GM19455 (cell line): ENCODE data around the gene DOCK4.

Experiments
- ATAC-seq: cut with Tn5 transposase; IDR thresholded peaks from one replicate; pipeline ENCODE4 v1.9.1; 2021; ENCODE audit not compliant: unreplicated experiment

Gene DOCK4

DNA sequence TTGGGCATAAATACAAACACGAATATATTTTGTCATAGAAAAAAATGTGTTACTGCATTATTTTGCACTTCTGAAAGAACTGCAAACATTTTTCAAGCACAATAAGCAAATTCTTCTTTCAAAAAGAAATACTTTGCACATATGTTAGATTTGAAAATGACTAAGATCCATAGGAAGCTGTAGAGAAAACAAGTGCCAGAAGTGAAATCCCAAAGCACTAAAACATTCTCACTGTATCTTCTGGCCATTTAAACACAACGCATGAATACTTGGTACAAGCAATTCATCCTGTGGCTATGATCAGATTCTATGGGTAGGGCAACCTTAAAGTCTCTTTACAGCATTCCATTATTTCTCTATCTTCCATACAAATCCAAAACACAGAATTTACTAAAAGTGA, 418.5 kb downstream of the DOCK4 start:
- no peak for ATAC-seq

GRCh38 chr7:111787099-111787498, 419.1 kb downstream of the DOCK4 start:
- ATAC-seq: no peak

DNA sequence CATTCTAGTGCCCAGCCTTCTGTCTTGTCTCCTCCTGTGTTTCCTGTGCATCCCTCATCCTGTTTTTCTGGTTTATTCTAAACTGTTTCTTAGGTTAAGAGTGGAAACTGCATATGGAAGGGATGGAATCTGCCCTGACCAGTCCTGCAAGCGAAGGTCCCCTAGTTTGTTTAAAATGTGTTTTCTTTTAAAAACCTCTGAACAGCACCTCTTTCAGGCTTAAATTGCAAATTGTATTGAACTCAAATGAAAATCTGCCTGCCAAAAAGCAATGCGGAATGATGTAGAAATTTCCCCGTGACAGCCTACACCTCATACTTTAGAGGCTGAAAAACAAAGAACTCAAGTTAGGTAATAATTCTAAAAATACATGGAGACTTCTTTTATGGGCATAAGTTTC, 421.1 kb downstream of the DOCK4 start:
- no peak for ATAC-seq

- no peak for ATAC-seq
Measured at GRCh38 chr7:111784296-111784695, 421.9 kb downstream of the DOCK4 start.

- ATAC-seq: no peak
Measured at GRCh38 chr7:111783854-111784253, 422.3 kb downstream of the DOCK4 start.

DNA sequence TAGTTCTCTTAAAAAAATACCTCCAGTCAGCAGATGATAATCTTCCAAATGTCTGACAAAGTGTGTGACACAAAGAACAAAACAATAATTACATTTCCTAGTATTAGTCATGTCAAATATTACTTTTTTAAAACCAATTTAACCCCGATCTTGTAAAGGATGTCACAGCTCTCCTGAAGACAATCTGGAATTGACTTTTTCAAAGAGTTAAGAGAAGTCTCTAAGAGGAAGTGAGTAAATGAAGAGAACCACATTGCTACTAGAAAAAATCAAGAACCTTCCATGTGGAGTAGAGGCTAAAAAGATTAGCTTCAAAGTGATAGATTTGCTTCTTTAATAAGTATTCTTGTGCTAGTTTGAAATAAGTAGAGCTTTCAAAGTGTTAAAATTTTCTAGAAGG, 425.7 kb downstream of the DOCK4 start:
- no peak for ATAC-seq

DNA sequence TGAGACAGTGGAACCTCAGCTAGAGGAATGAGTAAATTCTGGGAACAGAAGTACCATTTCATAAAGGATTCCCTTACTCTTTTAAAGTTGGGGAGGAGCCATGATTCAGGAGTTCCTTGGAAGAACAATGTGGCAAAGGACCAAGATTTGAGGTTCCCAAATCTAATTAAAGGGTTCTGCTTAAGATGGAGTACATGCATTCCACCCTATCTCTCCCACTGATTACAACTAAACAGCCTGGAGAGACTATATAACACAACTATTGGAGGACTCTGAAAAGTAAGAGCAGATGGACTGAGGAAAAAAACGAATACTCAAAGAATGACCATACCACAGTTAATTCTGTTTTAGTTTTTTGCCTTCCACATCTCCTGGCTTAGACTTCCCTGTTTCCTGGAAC, 431.0 kb downstream of the DOCK4 start:
- no peak for ATAC-seq

- no peak for ATAC-seq
Measured at GRCh38 chr7:111772716-111773115, 433.5 kb downstream of the DOCK4 start.

DNA sequence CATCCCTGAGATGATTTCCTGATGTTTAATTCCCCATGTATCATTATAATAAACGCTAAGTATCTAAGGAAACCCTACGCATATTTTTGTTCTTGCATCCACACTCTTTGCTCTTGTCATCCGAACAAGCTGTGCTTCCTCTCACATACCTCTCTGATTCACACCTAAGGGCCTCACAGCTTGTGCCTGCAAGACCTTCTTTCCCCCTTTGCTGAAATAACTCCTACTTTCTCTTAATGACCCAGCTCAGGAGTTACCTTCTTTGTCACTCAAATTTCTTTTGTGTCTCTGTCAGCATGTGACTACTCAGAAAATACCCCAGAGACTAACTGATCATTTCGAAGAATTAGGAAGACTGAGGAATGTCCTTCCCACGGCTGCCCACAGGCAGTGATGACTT, 434.6 kb downstream of the DOCK4 start:
- no peak for ATAC-seq

DNA sequence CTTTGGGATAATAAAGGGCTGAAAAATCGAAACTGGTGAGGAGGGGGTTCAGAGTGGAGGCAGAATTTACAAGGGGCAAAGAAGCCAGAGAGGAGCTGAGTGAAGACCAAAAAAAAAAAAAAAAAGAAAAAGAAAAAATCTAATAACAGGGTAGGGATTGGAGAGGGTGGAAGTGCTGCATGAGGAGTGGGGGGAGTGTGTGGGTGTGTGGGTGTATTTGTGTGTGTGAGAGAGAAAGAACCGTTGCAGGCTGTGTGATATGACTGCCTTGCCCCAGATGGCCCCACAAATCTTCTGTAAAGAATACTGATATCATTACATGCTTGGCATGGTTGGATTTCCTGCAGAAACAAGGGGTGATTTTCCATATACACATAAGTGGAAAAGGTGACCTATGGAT, 436.1 kb downstream of the DOCK4 start:
- no peak for ATAC-seq

DNA sequence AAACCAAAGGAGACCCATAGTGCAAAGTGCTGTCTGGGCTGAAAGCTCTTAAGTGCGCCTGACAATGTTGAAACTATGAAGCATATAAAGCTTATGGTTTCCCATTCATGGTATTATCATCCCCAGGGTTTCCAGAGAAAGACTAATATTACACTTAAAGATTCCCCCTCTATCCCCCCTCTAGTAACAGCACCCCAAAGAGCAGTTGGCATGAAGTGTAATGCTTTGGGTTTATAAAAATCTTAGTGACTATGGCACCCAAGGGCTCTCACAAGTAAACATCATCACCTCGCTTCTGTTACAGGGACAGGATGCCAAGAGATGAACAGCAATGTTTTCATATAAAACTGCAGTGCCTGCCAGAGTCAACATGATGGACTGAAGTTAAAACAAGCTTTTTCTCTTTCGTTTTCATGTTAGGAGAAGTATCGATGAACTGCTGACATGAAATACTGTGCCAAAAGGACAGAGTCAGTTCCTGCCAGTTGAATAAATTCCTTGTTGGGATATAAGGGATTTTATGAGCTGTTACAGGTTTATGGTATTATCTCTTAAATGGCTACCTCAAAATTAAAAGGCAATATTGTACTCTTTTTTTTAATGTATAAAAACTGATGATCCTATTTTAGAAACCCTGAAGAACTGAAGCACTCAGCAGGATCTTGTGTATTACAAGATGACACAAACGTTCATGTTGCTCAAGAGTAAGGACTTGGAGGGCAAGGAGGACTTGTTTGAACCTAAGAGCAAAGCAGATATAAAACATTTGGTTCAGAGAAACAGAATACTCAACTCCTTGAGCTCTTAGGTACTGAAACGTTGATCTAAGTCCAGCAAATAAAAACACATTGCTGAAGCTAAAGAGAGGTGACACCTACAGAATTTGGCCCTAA, 440.2 kb downstream of the DOCK4 start:
- no peak for ATAC-seq

DNA sequence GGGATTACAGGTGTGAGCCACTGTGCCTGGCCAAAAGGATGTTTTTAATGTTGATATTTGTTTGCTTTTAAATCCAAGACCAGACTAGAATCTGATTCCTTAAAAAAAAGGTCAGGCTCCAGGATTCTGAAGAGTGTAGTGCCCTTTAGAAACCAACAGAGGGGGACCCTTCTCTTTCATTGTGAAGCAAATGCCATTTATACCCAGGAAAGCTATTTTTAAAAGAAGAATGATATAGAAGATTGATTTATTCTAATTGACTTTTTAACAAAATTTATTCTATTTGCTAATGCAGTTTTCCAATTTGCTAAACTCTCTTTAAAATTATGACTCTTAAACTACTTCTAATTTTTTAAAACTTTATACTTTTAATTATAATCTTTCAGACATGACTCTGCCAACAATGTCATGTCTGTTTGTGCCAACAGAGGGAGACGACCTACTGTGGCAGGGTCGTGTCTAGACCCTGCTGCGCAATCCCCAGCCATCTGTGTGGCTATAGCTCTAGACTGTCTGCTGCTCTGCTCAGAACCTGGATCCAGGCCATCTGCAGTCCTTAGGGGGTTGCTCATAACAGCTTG, 442.9 kb downstream of the DOCK4 start:
- ATAC-seq: peak; percentile 57

GRCh38 chr7:111762799-111763198, 443.4 kb downstream of the DOCK4 start:
- ATAC-seq: no peak

- no peak for ATAC-seq
Measured at GRCh38 chr7:111762211-111762610, 444.0 kb downstream of the DOCK4 start.

GRCh38 chr7:111760043-111760442, 446.2 kb downstream of the DOCK4 start:
- no peak for ATAC-seq

GRCh38 chr7:111758332-111758731, 447.9 kb downstream of the DOCK4 start:
- ATAC-seq: no peak

DNA sequence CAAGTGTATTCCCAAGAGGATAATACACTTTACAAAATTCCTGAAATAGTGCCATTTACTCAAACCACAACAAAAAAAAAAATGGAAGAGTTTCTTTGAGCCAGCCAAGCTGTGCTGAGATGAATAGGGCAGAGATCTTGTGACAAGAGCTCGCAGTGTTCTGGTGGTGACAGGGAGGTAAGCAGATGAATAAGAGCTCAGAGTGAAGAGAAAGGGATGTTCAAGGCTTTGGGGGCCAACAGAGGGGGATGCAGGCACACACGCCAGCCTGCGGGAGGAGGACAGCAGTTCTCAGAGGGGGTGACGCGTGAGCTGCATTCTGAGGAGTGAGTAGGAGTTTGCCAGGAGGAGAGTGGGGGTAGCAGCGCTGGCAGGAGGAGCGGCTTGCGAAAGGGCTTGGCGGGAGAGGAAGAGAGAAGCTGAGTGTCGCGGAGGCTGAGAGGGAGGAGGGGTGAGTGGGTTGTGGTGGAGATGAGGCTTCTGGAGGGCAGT, 449.5 kb downstream of the DOCK4 start:
- no peak for ATAC-seq

- no peak for ATAC-seq
Measured at GRCh38 chr7:111755383-111755782, 450.8 kb downstream of the DOCK4 start.

GRCh38 chr7:111753968-111754367, 452.2 kb downstream of the DOCK4 start:
- no peak for ATAC-seq

DNA sequence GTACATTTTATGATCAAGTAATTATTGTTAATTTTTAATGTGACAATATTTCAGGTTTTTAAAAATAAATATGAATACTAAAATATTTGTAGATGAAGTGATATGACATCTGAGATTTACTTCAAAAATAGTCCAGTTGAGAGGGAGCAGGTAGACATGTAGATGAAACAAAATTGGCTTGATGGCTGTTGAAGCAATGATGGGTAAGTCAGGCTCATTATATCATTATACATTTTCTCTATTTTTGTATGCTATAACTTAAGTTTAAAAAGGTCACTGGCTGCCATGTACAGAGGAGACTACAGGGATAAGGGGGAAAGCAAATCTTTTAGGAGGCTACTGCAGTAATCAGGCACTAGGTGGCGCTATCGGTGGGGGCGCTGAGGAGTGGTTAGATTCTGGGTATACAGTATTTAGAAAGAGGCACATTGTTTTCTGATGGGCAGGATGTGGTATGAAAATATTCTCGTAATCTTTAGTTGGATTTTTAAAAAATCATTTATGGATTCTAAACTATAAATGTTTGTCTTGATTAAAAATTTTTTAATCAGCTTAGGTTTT, 454.1 kb downstream of the DOCK4 start:
- ATAC-seq: peak; percentile 96

- ATAC-seq: no peak
Measured at GRCh38 chr7:111750878-111751277, 455.3 kb downstream of the DOCK4 start.

DNA sequence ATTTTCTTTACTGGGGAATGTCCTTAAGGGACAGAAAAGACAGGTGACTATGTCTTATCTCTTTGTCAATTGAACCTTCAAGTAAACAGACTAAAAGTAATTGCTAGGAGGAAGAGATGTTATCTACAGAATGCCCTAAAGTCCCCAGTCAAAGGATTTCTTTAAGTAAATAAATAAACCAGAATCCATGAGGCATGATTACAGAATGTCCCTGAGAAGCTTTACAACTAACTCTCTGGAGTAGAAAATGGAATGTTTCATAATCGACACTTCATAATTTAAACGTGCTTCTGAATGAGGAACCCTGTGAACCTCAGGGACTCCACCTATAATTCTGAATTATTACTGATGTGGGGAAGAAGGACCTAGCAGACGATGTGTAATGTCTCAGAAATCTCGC, 456.0 kb downstream of the DOCK4 start:
- ATAC-seq: no peak
